Lower leg skin (tissue), 3 donors: Measurements from ENCODE around the gene FAM174B.

Experiments used
- CTCF ChIP-seq, 3 donors: fragments of 450-650 bp; IDR thresholded peaks; one replicate each; pipeline ENCODE4 v1.5.1; 2016; ENCODE audit warnings: antibody characterized with exemption in 3 of 3, mild to moderate bottlenecking in 3 of 3, moderate library complexity in 2 of 3
- POLR2A ChIP-seq, 2 donors: fragments of 450-650 bp; IDR thresholded peaks; one replicate each; pipeline ENCODE4 v1.6.1; 2016 to 2017; ENCODE audit warnings: antibody characterized with exemption in 2 of 2, mild to moderate bottlenecking in 1 of 2, moderate library complexity in 1 of 2

- TF ChIP-seq CTCF (IDR thresholded peaks at IDR 0.05), result no peak
- TF ChIP-seq POLR2A (IDR thresholded peaks at IDR 0.05), result no peak
These were observed 16.5 kb upstream of the FAM174B start for GRCh38 chr15:92672102-92672501.
